Panc1 (cell line): ENCODE data around the gene WNK2. TPM values are rescaled to one million over a fixed set of nuclear protein-coding genes. Genes with fewer than 3 reads are reported as not detected.

ENCODE experiments used
- ATAC-seq: fragments of 200-7000 bp; cut with Tn5 transposase; 2 replicates; pipeline ENCODE4 v1.9.1; 2020; ENCODE audit warnings: mild to moderate bottlenecking, moderate library complexity
- BruUV-seq: library from RNA; stranded (reverse); fragments of 400-500 nt; replicated peaks from 2 replicates; lab custom pipeline; 2021; lab: Mats Ljungman, UMichigan
- CTCF ChIA-PET: fragments of 300-600 bp; sonication (Branson Sonifier 250); formaldehyde crosslinking; loops from one replicate; lab custom pipeline; 2022; ENCODE audit warnings: antibody characterized with exemption; lab: Charles Lee
- POLR2A ChIA-PET: fragments of 300-600 bp; sonication (Branson Sonifier 250); formaldehyde crosslinking; loops from one replicate; lab custom pipeline; 2022; ENCODE audit warnings: antibody characterized with exemption; lab: Charles Lee
- DNase-seq: peaks from one replicate; pipeline ENCODE4 v3.0.0-alpha.2; 2010; ENCODE audit warnings: low read depth, low spot score
- H3K27ac ChIP-seq: 2 replicates; pipeline ENCODE4 v1.5.1; 2011; ENCODE audit warnings: mild to moderate bottlenecking, low read length, inconsistent platforms
- H3K27me3 ChIP-seq: fragments of 200-500 bp; sonication (Bioruptor generic); 2 replicates; pipeline ENCODE4 v1.6.0; 2014; ENCODE audit warnings: low read length, inconsistent platforms; ENCODE audit not compliant: control insufficient read depth, insufficient read depth
- H3K36me3 ChIP-seq: fragments of 200-500 bp; sonication (Bioruptor generic); 2 replicates; pipeline ENCODE4 v1.5.1; 2014; ENCODE audit warnings: inconsistent platforms, mild to moderate bottlenecking, low read length, moderate library complexity; ENCODE audit not compliant: control insufficient read depth, insufficient read depth
- H3K4me1 ChIP-seq: 2 replicates; pipeline ENCODE4 v1.5.1; 2011; ENCODE audit warnings: inconsistent platforms, mild to moderate bottlenecking, low read length, moderate library complexity; ENCODE audit not compliant: control insufficient read depth, insufficient read depth
- H3K4me3 ChIP-seq, 2 experiments: 2 replicates each; pipeline ENCODE4 v1.5.1; 2011 to 2012; ENCODE audit warnings: low read depth in 2 of 2, low read length in 2 of 2, mild to moderate bottlenecking in 2 of 2, inconsistent platforms in 1 of 2, moderate library complexity in 1 of 2
- H3K9me3 ChIP-seq: fragments of 200-500 bp; sonication (Bioruptor generic); 2 replicates; pipeline ENCODE4 v1.5.1; 2014; ENCODE audit warnings: low read depth, mild to moderate bottlenecking, inconsistent platforms, low read length, moderate library complexity; ENCODE audit not compliant: control insufficient read depth, insufficient read depth
- CTCF ChIP-seq: fragments of 450-650 bp; IDR thresholded peaks from 2 replicates; pipeline ENCODE4 v1.5.1; 2017; ENCODE audit warnings: mild to moderate bottlenecking
- POLR2AphosphoS5 ChIP-seq: IDR thresholded peaks from 2 replicates; pipeline ENCODE4 v1.6.1; 2012; ENCODE audit warnings: mild to moderate bottlenecking, low read depth, low read length, moderate library complexity
- REST ChIP-seq, 2 experiments: IDR thresholded peaks; 2 replicates each; pipeline ENCODE4 v1.6.1; 2011 to 2012; ENCODE audit warnings: low read depth in 2 of 2, control low read depth in 1 of 2, low read length in 1 of 2, mild to moderate bottlenecking in 1 of 2, moderate library complexity in 1 of 2; ENCODE audit not compliant: insufficient read depth in 1 of 2
- SIN3A ChIP-seq: IDR thresholded peaks from 2 replicates; pipeline ENCODE4 v1.6.1; 2012; ENCODE audit warnings: low read depth, mild to moderate bottlenecking, low read length, moderate library complexity, borderline replicate concordance; ENCODE audit not compliant: insufficient read depth
- TCF7L2 ChIP-seq: IDR thresholded peaks from 2 replicates; pipeline ENCODE4 v1.6.1; 2011; ENCODE audit warnings: mild to moderate bottlenecking, low read depth, low read length, inconsistent platforms
- in situ Hi-C: cut with HindIII; loops from 2 replicates; pipeline ENCODE4 v1.10.0; 2016; ENCODE audit warnings: low sequenced_read_pairs, low pct_unique_long_range_greater_than_20kb
- intact Hi-C: fragments of 100-400 bp; cut with micrococcal nuclease; formaldehyde crosslinking; loops from one replicate; pipeline ENCODE4 v1.10.0; 2022; ENCODE audit not compliant: unreplicated experiment
- total RNA-seq: library from RNA; stranded (reverse); gene quantifications from one replicate; pipeline ENCODE4 v1.2.1, GENCODE V29; 2021; ENCODE audit not compliant: unreplicated experiment

The WNK2 gene
- total RNA-seq, 1 experiment from 2014 or later: 13.7 TPM

GRCh38 chr9:93252781-93253530 is 69.0 kb downstream of the WNK2 start:
- no peak for TF ChIP-seq TCF7L2
- TF ChIP-seq POLR2AphosphoS5: no peak
- TF ChIP-seq CTCF: no peak
- no peak for TF ChIP-seq REST (IDR thresholded peaks at IDR 0.05; ENCODE audit: insufficient read depth in 1 of 2, low read depth in 2 of 2, low read length in 1 of 2)
- TF ChIP-seq SIN3A: no peak
- no peak for ATAC-seq
- DNase-seq: no peak
- Histone ChIP-seq H3K4me3 (no peak overlapping the region), H3K9me3 (no peaks in the 10 kb centered on the region), H3K27ac (no peak overlapping the region), H3K27me3 (no peaks in the 10 kb centered on the region), H3K36me3 (no peaks in the 10 kb centered on the region), H3K4me1 (no peaks in the 10 kb centered on the region)
- CTCF ChIA-PET: no interaction called here
- in situ Hi-C loops (no loop called here), intact Hi-C loops (no loop called here)
- BruUV-seq: no TSS peak
- POLR2A ChIA-PET: no interaction called here

GRCh38 chr9:93253633-93254032 is 69.7 kb downstream of the WNK2 start:
- no peaks in the 10 kb centered on the region for H3K27me3 ChIP-seq
- in situ Hi-C loops (no loop called here), intact Hi-C loops (no loop called here)
- TF ChIP-seq TCF7L2 (no peak), POLR2AphosphoS5 (no peak), CTCF (no peak)
- no peak overlapping the region for H3K4me3 ChIP-seq
- no peaks in the 10 kb centered on the region for H3K9me3 ChIP-seq
- no TSS peak for BruUV-seq
- H3K36me3 ChIP-seq: no peaks in the 10 kb centered on the region
- no peak overlapping the region for H3K27ac ChIP-seq
- ChIA-PET CTCF (no interaction called here), POLR2A (no interaction called here)
- DNase-seq: no peak
- no peaks in the 10 kb centered on the region for H3K4me1 ChIP-seq
- no peak for ATAC-seq
